Measurements from ENCODE around the gene LRP11.

The LRP11 gene

GRCh38 chr6:149904661-149905370, 40.7 kb upstream of the LRP11 start:
- Histone ChIP-seq H3K9me2 (replicated peaks; ENCODE audit: low read depth, low read length) (no peaks in the 10 kb centered on the region), H3K4me2 (ENCODE audit: low read depth, low read length, poor library complexity, severe bottlenecking) (no peak overlapping the region), H4K20me1 (ENCODE audit: insufficient read depth, low read length, poor library complexity, severe bottlenecking) (no peaks in the 10 kb centered on the region), H3K4me1 (ENCODE audit: insufficient read depth, low read length, poor library complexity, severe bottlenecking) (no peaks in the 10 kb centered on the region), H3F3A (ENCODE audit: low read depth) (no peaks in the 10 kb centered on the region), H3K27me3 (ENCODE audit: insufficient read depth, low read length, poor library complexity, severe bottlenecking) (no peaks in the 10 kb centered on the region), H3K4me3 (ENCODE audit: low read length, poor library complexity, severe bottlenecking) (no peak overlapping the region), H3K9me3 (ENCODE audit: insufficient read depth, low read depth, low read length) (peaks cover 9% of the 10 kb centered on the region; the same call in 1 of the 2 replicates), H3K9ac (ENCODE audit: low read depth, low read length, poor library complexity, severe bottlenecking) (no peak overlapping the region), H3K36me3 (ENCODE audit: insufficient read depth, low read length) (no peaks in the 10 kb centered on the region), H2AFZ (ENCODE audit: low read length) (no peak overlapping the region), H3K79me2 (ENCODE audit: insufficient read depth, low read length) (no peaks in the 10 kb centered on the region)
- TF ChIP-seq EZH2phosphoT487 (IDR thresholded peaks at IDR 0.05; ENCODE audit: borderline replicate concordance), result no peak
- TF ChIP-seq, protein P1, sequence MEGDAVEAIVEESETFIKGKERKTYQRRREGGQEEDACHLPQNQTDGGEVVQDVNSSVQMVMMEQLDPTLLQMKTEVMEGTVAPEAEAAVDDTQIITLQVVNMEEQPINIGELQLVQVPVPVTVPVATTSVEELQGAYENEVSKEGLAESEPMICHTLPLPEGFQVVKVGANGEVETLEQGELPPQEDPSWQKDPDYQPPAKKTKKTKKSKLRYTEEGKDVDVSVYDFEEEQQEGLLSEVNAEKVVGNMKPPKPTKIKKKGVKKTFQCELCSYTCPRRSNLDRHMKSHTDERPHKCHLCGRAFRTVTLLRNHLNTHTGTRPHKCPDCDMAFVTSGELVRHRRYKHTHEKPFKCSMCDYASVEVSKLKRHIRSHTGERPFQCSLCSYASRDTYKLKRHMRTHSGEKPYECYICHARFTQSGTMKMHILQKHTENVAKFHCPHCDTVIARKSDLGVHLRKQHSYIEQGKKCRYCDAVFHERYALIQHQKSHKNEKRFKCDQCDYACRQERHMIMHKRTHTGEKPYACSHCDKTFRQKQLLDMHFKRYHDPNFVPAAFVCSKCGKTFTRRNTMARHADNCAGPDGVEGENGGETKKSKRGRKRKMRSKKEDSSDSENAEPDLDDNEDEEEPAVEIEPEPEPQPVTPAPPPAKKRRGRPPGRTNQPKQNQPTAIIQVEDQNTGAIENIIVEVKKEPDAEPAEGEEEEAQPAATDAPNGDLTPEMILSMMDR (conservative IDR thresholded peaks at IDR 0.05; ENCODE audit: low read length), result no peak

DNA sequence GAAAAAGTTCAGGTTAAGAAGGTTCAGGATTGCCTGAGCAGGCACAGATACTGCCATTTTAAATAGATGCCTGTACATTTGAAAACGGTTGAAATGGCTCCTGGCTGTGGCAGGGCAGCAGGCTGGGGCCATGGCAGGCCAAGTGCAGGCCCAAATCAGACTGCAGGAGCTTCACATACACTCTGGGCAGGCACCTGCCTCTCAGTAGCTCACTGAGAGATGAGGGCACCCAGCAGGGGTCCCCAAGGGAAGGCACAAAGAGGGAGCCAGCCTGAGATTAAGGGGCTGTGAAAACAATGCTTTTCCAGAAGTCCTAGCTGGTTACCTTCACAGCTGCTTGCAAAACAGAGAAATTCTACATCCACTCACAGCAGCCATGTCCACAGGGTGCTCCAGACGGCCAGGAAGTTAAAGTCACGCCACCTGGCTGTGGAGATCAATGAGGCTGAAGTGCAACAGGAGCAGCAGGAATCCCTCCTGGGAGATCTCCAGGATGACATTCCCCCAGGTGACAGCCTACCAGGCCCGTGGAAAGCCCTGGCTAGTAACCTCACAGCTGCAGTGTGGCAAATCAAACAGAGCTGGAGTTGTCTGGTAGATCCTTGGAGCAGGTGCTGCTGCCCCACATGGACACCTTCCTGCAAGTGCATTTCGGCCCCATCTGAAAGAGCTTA, 39.9 kb upstream of the LRP11 start:
- Histone ChIP-seq H3K4me2 (ENCODE audit: low read depth, low read length, poor library complexity, severe bottlenecking) (no peak overlapping the region), H2AFZ (ENCODE audit: low read length) (no peak overlapping the region), H3K4me1 (ENCODE audit: insufficient read depth, low read length, poor library complexity, severe bottlenecking) (no peaks in the 10 kb centered on the region)

DNA sequence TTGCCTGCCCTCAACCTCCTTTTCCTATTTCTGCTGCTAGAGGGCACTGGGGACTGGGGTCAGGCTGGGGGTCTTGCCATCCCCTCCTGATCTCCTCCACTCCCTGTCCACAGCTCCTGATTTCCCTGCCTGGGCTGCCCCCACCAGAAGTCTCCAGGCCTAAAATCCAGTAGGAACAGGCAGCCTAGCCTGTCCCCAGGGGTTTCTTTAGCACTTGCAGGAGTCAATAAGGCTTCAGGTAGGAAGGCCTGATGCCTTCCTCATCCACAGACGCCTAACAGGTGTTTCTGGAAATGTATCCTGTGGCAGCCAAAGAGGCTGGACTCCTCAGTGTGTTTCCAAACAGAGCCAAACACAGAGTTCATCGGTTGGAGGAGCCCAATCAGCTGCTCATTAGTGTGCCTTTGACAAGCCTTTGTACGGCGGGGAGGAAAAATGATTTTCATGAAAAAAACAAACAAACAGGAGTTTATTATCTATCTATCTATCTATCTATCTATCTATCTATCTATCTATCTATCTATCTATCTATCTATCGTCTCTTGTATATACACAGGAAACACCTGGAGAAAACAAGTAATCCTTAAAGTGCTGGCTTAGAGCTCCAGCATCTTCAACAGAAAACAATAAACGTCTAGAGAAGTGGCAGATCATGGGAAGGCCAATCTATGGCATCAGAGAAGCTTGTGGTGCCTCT, 37.4 kb upstream of the LRP11 start:
- H3K27me3 ChIP-seq (ENCODE audit: insufficient read depth, low read length, poor library complexity, severe bottlenecking), result no peaks in the 10 kb centered on the region

More for the DNA sequence above, 39.9 kb upstream of the LRP11 start:
- Histone ChIP-seq H3K4me3 (ENCODE audit: low read length, poor library complexity, severe bottlenecking) (no peak overlapping the region), H3K79me2 (ENCODE audit: insufficient read depth, low read length) (no peaks in the 10 kb centered on the region), H3F3A (ENCODE audit: low read depth) (no peaks in the 10 kb centered on the region), H3K27me3 (ENCODE audit: insufficient read depth, low read length, poor library complexity, severe bottlenecking) (no peaks in the 10 kb centered on the region), H3K9ac (ENCODE audit: low read depth, low read length, poor library complexity, severe bottlenecking) (no peak overlapping the region), H3K9me2 (replicated peaks; ENCODE audit: low read depth, low read length) (no peaks in the 10 kb centered on the region), H4K20me1 (ENCODE audit: insufficient read depth, low read length, poor library complexity, severe bottlenecking) (no peaks in the 10 kb centered on the region), H3K36me3 (ENCODE audit: insufficient read depth, low read length) (no peaks in the 10 kb centered on the region), H3K9me3 (ENCODE audit: insufficient read depth, low read depth, low read length) (peaks cover 9% of the 10 kb centered on the region; the same call in 1 of the 2 replicates)
- TF ChIP-seq, protein P1 (conservative IDR thresholded peaks at IDR 0.05; ENCODE audit: low read length), result no peak
- no peak for TF ChIP-seq EZH2phosphoT487 (IDR thresholded peaks at IDR 0.05; ENCODE audit: borderline replicate concordance)

More for the DNA sequence above, 37.4 kb upstream of the LRP11 start:
- no peak overlapping the region for H3K4me3 ChIP-seq (ENCODE audit: low read length, poor library complexity, severe bottlenecking)
- H3K79me2 ChIP-seq (ENCODE audit: insufficient read depth, low read length), result no peaks in the 10 kb centered on the region
- no peak overlapping the region for H3K4me2 ChIP-seq (ENCODE audit: low read depth, low read length, poor library complexity, severe bottlenecking)
- peaks cover 3% of the 10 kb centered on the region for H3K4me1 ChIP-seq (ENCODE audit: insufficient read depth, low read length, poor library complexity, severe bottlenecking)
- H3K9me2 ChIP-seq (replicated peaks; ENCODE audit: low read depth, low read length), result no peaks in the 10 kb centered on the region
- H4K20me1 ChIP-seq (ENCODE audit: insufficient read depth, low read length, poor library complexity, severe bottlenecking), result no peaks in the 10 kb centered on the region
- no peak for TF ChIP-seq EZH2phosphoT487 (IDR thresholded peaks at IDR 0.05; ENCODE audit: borderline replicate concordance)
- TF ChIP-seq, protein P1 (conservative IDR thresholded peaks at IDR 0.05; ENCODE audit: low read length), result no peak
- H3F3A ChIP-seq (ENCODE audit: low read depth), result no peaks in the 10 kb centered on the region
- no peaks in the 10 kb centered on the region for H3K9me3 ChIP-seq (ENCODE audit: insufficient read depth, low read depth, low read length)
- H2AFZ ChIP-seq (ENCODE audit: low read length), result no peak overlapping the region
- no peaks in the 10 kb centered on the region for H3K36me3 ChIP-seq (ENCODE audit: insufficient read depth, low read length)
- no peak overlapping the region for H3K9ac ChIP-seq (ENCODE audit: low read depth, low read length, poor library complexity, severe bottlenecking)
